Neural progenitor cell (in vitro differentiated cells): ENCODE measurements around the gene ERI2.

Experiments
- CTCF ChIP-seq: fragments of 200-600 bp; sonication (generic); IDR thresholded peaks from 2 replicates; pipeline ENCODE4 v1.5.1; 2017; ENCODE audit warnings: antibody characterized with exemption, mild to moderate bottlenecking
- EZH2 ChIP-seq: fragments of 200-600 bp; sonication (generic); IDR thresholded peaks from 2 replicates; pipeline ENCODE4 v1.6.1; 2017; ENCODE audit warnings: antibody characterized with exemption, mild to moderate bottlenecking, moderate library complexity
- EZH2phosphoT487 ChIP-seq: fragments of 200-600 bp; sonication (generic); IDR thresholded peaks from 2 replicates; pipeline ENCODE4 v1.6.1; 2017; ENCODE audit warnings: antibody characterized with exemption

DNA sequence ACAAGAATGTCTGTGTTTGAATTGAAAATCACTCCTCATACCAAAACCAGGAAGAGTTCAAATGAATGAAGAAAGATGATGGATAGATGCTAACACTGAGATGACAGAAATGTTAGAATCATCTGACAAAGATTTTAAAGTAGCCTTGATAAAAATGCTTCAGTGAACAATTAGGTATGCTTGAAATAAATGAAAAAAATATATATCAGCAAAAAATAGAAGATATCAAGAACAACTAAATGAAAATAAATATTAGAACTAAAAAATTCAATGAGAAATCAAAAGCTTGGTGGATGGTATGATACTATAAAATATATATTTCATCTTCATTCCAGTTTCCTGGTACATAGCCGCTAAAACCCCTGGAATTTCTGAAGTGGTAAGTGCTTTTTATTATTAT, 51.0 kb downstream of the ERI2 start:
- no peak for TF ChIP-seq CTCF
- TF ChIP-seq EZH2phosphoT487 = no peak
- TF ChIP-seq EZH2 = no peak
